Neuronal stem cell (in vitro differentiated cells): Measurements from ENCODE around the gene ZNF169.

Source experiments
- DNase-seq: peaks from one replicate; pipeline ENCODE4 v3.0.0-alpha.2; 2013; ENCODE audit warnings: low spot score
- H2AFZ ChIP-seq: one replicate; pipeline ENCODE4 v1.6.1; 2013; ENCODE audit warnings: mild to moderate bottlenecking, low read length, inconsistent platforms
- H2AK5ac ChIP-seq: 2 replicates; pipeline ENCODE4 v1.6.1; 2013; ENCODE audit warnings: low read depth, mild to moderate bottlenecking, inconsistent platforms, low read length, moderate library complexity, mixed read lengths
- H2BK120ac ChIP-seq: 2 replicates; pipeline ENCODE4 v1.6.1; 2013; ENCODE audit warnings: low read depth, mild to moderate bottlenecking, inconsistent platforms, low read length, moderate library complexity, mixed read lengths
- H2BK12ac ChIP-seq: one replicate; pipeline ENCODE4 v1.6.1; 2013; ENCODE audit warnings: low read length, inconsistent platforms
- H2BK15ac ChIP-seq: 2 replicates; pipeline ENCODE4 v1.6.1; 2013; ENCODE audit warnings: mild to moderate bottlenecking, low read length, inconsistent platforms, mixed read lengths
- H2BK5ac ChIP-seq: one replicate; pipeline ENCODE4 v1.6.1; 2013; ENCODE audit warnings: inconsistent platforms, mild to moderate bottlenecking, low read length, moderate library complexity
- H3K14ac ChIP-seq: one replicate; pipeline ENCODE4 v1.6.1; 2013; ENCODE audit warnings: low read length, inconsistent platforms
- H3K18ac ChIP-seq: 2 replicates; pipeline ENCODE4 v1.6.1; 2013; ENCODE audit warnings: low read length, inconsistent platforms
- H3K23ac ChIP-seq: 2 replicates; pipeline ENCODE4 v1.6.1; 2013; ENCODE audit warnings: low read depth, mild to moderate bottlenecking, mixed read lengths, low read length, inconsistent platforms; ENCODE audit not compliant: poor library complexity
- H3K27ac ChIP-seq: replicated peaks from 3 replicates; pipeline ENCODE4 v1.5.1; 2013; ENCODE audit warnings: low read length, inconsistent platforms
- H3K27me3 ChIP-seq, 3 experiments: 2 replicates each; pipeline ENCODE4 v1.6.1; 2013; ENCODE audit warnings: low read length in 3 of 3, mild to moderate bottlenecking in 2 of 3, inconsistent platforms in 1 of 3, low read depth in 1 of 3, mixed read lengths in 1 of 3, moderate library complexity in 1 of 3; ENCODE audit not compliant: control insufficient read depth in 3 of 3, insufficient read depth in 3 of 3
- H3K36me3 ChIP-seq, 2 donors: replicated peaks in 1 of 2; 2 replicates each; pipeline ENCODE4 v1.6.1; 2013; ENCODE audit warnings: low read length in 2 of 2; ENCODE audit not compliant: control insufficient read depth in 2 of 2, insufficient read depth in 2 of 2
- H3K4ac ChIP-seq: 2 replicates; pipeline ENCODE4 v1.6.1; 2013; ENCODE audit warnings: inconsistent platforms, mild to moderate bottlenecking, low read length, moderate library complexity
- H3K4me1 ChIP-seq, 2 donors: 1 replicate in 1 of 2; 2 replicates in 1 of 2; pipeline ENCODE4 v1.6.1; 2013; ENCODE audit warnings: low read length in 2 of 2, low read depth in 1 of 2; ENCODE audit not compliant: control insufficient read depth in 2 of 2, insufficient read depth in 1 of 2
- H3K4me2 ChIP-seq: one replicate; pipeline ENCODE4 v1.6.1; 2013; ENCODE audit warnings: mild to moderate bottlenecking, low read length, inconsistent platforms; ENCODE audit not compliant: insufficient read depth, poor library complexity, severe bottlenecking
- H3K4me3 ChIP-seq, 2 donors: 2 replicates each; pipeline ENCODE4 v1.5.1; 2013; ENCODE audit warnings: low read length in 2 of 2, mild to moderate bottlenecking in 2 of 2, inconsistent platforms in 1 of 2, moderate library complexity in 1 of 2
- H3K79me1 ChIP-seq: one replicate; pipeline ENCODE4 v1.6.1; 2013; ENCODE audit warnings: low read depth, mild to moderate bottlenecking, inconsistent platforms, low read length, moderate library complexity
- H3K9ac ChIP-seq: one replicate; pipeline ENCODE4 v1.6.1; 2013; ENCODE audit warnings: mild to moderate bottlenecking, low read depth, low read length, inconsistent platforms; ENCODE audit not compliant: poor library complexity
- H3K9me3 ChIP-seq, 2 donors: replicated peaks in 1 of 2; 2 replicates each; pipeline versions ENCODE3 to v1.6.1; 2013; ENCODE audit warnings: low read length in 2 of 2, mild to moderate bottlenecking in 2 of 2, inconsistent platforms in 1 of 2, low read depth in 1 of 2, mixed read lengths in 1 of 2, moderate library complexity in 1 of 2; ENCODE audit not compliant: control insufficient read depth in 2 of 2, insufficient read depth in 1 of 2
- H4K8ac ChIP-seq: one replicate; pipeline ENCODE4 v1.6.1; 2013; ENCODE audit warnings: low read depth, mild to moderate bottlenecking, inconsistent platforms, low read length, moderate library complexity
- H4K91ac ChIP-seq: one replicate; pipeline ENCODE4 v1.6.1; 2013; ENCODE audit warnings: low read length, low read depth, mild to moderate bottlenecking, inconsistent platforms; ENCODE audit not compliant: poor library complexity
- WGBS, 2 donors: extraction: QIAGEN DNeasy Blood & Tissue Kit; methylation state at CpG; one replicate each; pipeline ENCODE4 v1.1.7; 2013; ENCODE audit warnings: missing lambda C conversion rate in 2 of 2, mixed read lengths in 1 of 2; ENCODE audit not compliant: insufficient read length in 2 of 2, insufficient replicate concordance in 1 of 2; ENCODE audit errors: extremely low coverage in 2 of 2; 5-methylcytosine and 5-hydroxymethylcytosine counted together

The ZNF169 gene

GRCh38 chr9:94281101-94281500, 22.0 kb downstream of the ZNF169 start:
- no peak overlapping the region for H3K4me3 ChIP-seq

GRCh38 chr9:94286116-94286515, 27.0 kb downstream of the ZNF169 start:
- WGBS, 2 donors, result no CpG with 5 or more reads among the region's 3 CpGs
- no peak overlapping the region for H2AFZ ChIP-seq

More at GRCh38 chr9:94281101-94281500, 22.0 kb downstream of the ZNF169 start:
- no peak overlapping the region for H2AFZ ChIP-seq
- no peak overlapping the region for H3K9ac ChIP-seq
- H3K27me3 ChIP-seq, result no peaks in the 10 kb centered on the region
- H3K9me3 ChIP-seq, result peaks cover 3 to 12% of the 10 kb centered on the region in 2 donors
- H3K4ac ChIP-seq, result no peak overlapping the region
- H3K23ac ChIP-seq, result no peak overlapping the region
- no peak overlapping the region for H2BK120ac ChIP-seq
- no peak overlapping the region for H3K4me2 ChIP-seq
- no peak overlapping the region for H2BK12ac ChIP-seq
- H2BK5ac ChIP-seq, result no peak overlapping the region
- peaks cover 3 to 21% of the 10 kb centered on the region in 2 donors for H3K36me3 ChIP-seq
- no peak overlapping the region for H3K27ac ChIP-seq
- DNase-seq, result no peak
- no peak overlapping the region for H3K14ac ChIP-seq
- no peak overlapping the region for H2BK15ac ChIP-seq
- H3K4me1 ChIP-seq, result no peaks in the 10 kb centered on the region
- H4K8ac ChIP-seq, result no peak overlapping the region
- H3K18ac ChIP-seq, result no peak overlapping the region
- no peaks in the 10 kb centered on the region for H3K79me1 ChIP-seq
- H2AK5ac ChIP-seq, result no peak overlapping the region
- no peak overlapping the region for H4K91ac ChIP-seq

GRCh38 chr9:94287877-94288513, 28.9 kb downstream of the ZNF169 start:
- DNase-seq, result no peak
- Histone ChIP-seq H4K8ac (no peak overlapping the region), H3K23ac (no peak overlapping the region), H4K91ac (no peak overlapping the region), H2AFZ (no peak overlapping the region), H2BK15ac (no peak overlapping the region), H2BK12ac (no peak overlapping the region), H3K14ac (no peak overlapping the region), H3K79me1 (peaks cover 2% of the 10 kb centered on the region), H3K9me3 (peaks cover 0 to 2% of the 10 kb centered on the region in 2 donors), H2AK5ac (no peak overlapping the region), H3K27me3 (no peaks in the 10 kb centered on the region), H3K18ac (no peak overlapping the region), H3K4ac (no peak overlapping the region), H3K4me3 (no peak overlapping the region), H3K4me2 (no peak overlapping the region), H3K36me3 (peaks cover 6 to 11% of the 10 kb centered on the region in 2 donors), H2BK120ac (no peak overlapping the region), H3K9ac (no peak overlapping the region), H3K4me1 (no peaks in the 10 kb centered on the region), H2BK5ac (no peak overlapping the region), H3K27ac (no peak overlapping the region)
- WGBS, 2 donors, result no CpG with 5 or more reads among the region's 7 CpGs

More at GRCh38 chr9:94286116-94286515, 27.0 kb downstream of the ZNF169 start:
- Histone ChIP-seq H3K4ac (no peak overlapping the region), H2AK5ac (no peak overlapping the region), H3K18ac (no peak overlapping the region), H3K23ac (no peak overlapping the region), H3K79me1 (peaks cover 2% of the 10 kb centered on the region), H3K4me1 (no peaks in the 10 kb centered on the region), H3K27me3 (no peaks in the 10 kb centered on the region), H3K9ac (no peak overlapping the region), H3K14ac (no peak overlapping the region), H4K8ac (no peak overlapping the region), H2BK12ac (no peak overlapping the region), H3K27ac (no peak overlapping the region), H2BK120ac (no peak overlapping the region), H3K4me2 (no peak overlapping the region), H3K36me3 (peaks cover 2 to 14% of the 10 kb centered on the region in 2 donors), H3K4me3 (no peak overlapping the region), H3K9me3 (no peaks in the 10 kb centered on the region), H2BK5ac (no peak overlapping the region), H2BK15ac (no peak overlapping the region), H4K91ac (no peak overlapping the region)
- no peak for DNase-seq

GRCh38 chr9:94289691-94290090, 30.6 kb downstream of the ZNF169 start:
- H3K9me3 ChIP-seq, result peaks cover 0 to 2% of the 10 kb centered on the region in 2 donors
- peaks cover 2% of the 10 kb centered on the region for H3K79me1 ChIP-seq
- no peaks in the 10 kb centered on the region for H3K4me1 ChIP-seq
- peaks cover 7 to 16% of the 10 kb centered on the region in 2 donors for H3K36me3 ChIP-seq
- H3K4me3 ChIP-seq, result no peak overlapping the region
- H3K14ac ChIP-seq, result no peak overlapping the region
- H4K91ac ChIP-seq, result no peak overlapping the region
- no peak overlapping the region for H2BK5ac ChIP-seq
- H2BK12ac ChIP-seq, result no peak overlapping the region
- H3K18ac ChIP-seq, result no peak overlapping the region
- no CpG with 5 or more reads among the region's 2 CpGs for WGBS, 2 donors
- H2AK5ac ChIP-seq, result no peak overlapping the region
- H3K27me3 ChIP-seq, result no peaks in the 10 kb centered on the region
- H3K4me2 ChIP-seq, result no peak overlapping the region
- no peak overlapping the region for H2BK15ac ChIP-seq
- no peak overlapping the region for H4K8ac ChIP-seq
- no peak overlapping the region for H2AFZ ChIP-seq
- no peak overlapping the region for H3K23ac ChIP-seq
- no peak overlapping the region for H3K4ac ChIP-seq
- no peak overlapping the region for H3K9ac ChIP-seq
- no peak overlapping the region for H3K27ac ChIP-seq
- DNase-seq, result no peak
- H2BK120ac ChIP-seq, result no peak overlapping the region
